Right atrium auricular region (tissue), 2 donors: ENCODE data around the gene DMRTA2. TPM values are rescaled to one million over a fixed set of nuclear protein-coding genes. Genes with fewer than 3 reads are reported as not detected.
A peak's percentile ranks its signal among the peaks of the same experiment; 100 is the strongest.

Experiments
- DNase-seq: peaks from one replicate; pipeline ENCODE4 v3.0.0-alpha.2; 2019; ENCODE audit warnings: low spot score
- H3K27ac ChIP-seq, 2 donors: fragments of 200-600 bp; sonication (generic); 1 replicate in 1 of 2; 2 replicates in 1 of 2; pipeline ENCODE4 v1.5.1; 2016 to 2019
- H3K27me3 ChIP-seq, 2 donors: fragments of 200-600 bp; sonication (generic); one replicate each; pipeline versions ENCODE4 v1.5.1 to v1.6.0; 2017 to 2019
- H3K36me3 ChIP-seq: fragments of 200-600 bp; sonication (generic); one replicate; pipeline ENCODE4 v1.5.1; 2016
- H3K4me1 ChIP-seq, 2 donors: fragments of 200-600 bp; sonication (generic); one replicate each; pipeline versions ENCODE4 v1.5.1 to v1.6.0; 2017 to 2019
- H3K4me3 ChIP-seq, 2 donors: fragments of 200-600 bp; sonication (generic); 1 replicate in 1 of 2; 2 replicates in 1 of 2; pipeline ENCODE4 v1.5.1; 2017 to 2019; ENCODE audit warnings: mild to moderate bottlenecking in 1 of 2, moderate library complexity in 1 of 2
- H3K9me3 ChIP-seq, 2 donors: fragments of 200-600 bp; sonication (generic); one replicate each; pipeline ENCODE4 v1.5.1; 2019
- CTCF ChIP-seq, 2 donors: fragments of 200-600 bp; sonication (generic); IDR thresholded peaks; one replicate each; pipeline ENCODE4 v1.5.1; 2019; ENCODE audit warnings: antibody characterized with exemption in 2 of 2
- total RNA-seq, 2 donors: library from RNA; depleted of rRNA; stranded (reverse); fragments of >200 nt; gene quantifications; one replicate each; pipeline ENCODE4 v1.1.0, GENCODE V29; 2016

DMRTA2 gene
- total RNA-seq, 2 donors from 2014 or later = not detected

- Histone ChIP-seq H3K4me1 (peaks cover 0 to 63% of the 10 kb centered on the region in 2 donors), H3K4me3 (no peak overlapping the region)
Observed at GRCh38 chr1:50425376-50426107, 2.3 kb upstream of the DMRTA2 start.

GRCh38 chr1:50424884-50425375, 1.7 kb upstream of the DMRTA2 start:
- Histone ChIP-seq H3K4me1 (peaks cover 0 to 67% of the 10 kb centered on the region in 2 donors), H3K36me3 (no peaks in the 10 kb centered on the region), H3K4me3 (peak overlapping the region in 1 of 2 donors; percentile 40), H3K27ac (no peak overlapping the region), H3K9me3 (no peaks in the 10 kb centered on the region), H3K27me3 (peaks cover 70 to 93% of the 10 kb centered on the region in 2 donors)
- DNase-seq = no peak
- TF ChIP-seq CTCF (IDR thresholded peaks at IDR 0.05) = no peak

More at GRCh38 chr1:50425376-50426107, 2.3 kb upstream of the DMRTA2 start:
- H3K27ac ChIP-seq = no peak overlapping the region
- no peak for TF ChIP-seq CTCF (IDR thresholded peaks at IDR 0.05)
- peaks cover 76 to 94% of the 10 kb centered on the region in 2 donors for H3K27me3 ChIP-seq
- no peak for DNase-seq
- H3K36me3 ChIP-seq = no peaks in the 10 kb centered on the region
- H3K9me3 ChIP-seq = no peaks in the 10 kb centered on the region

- no peaks in the 10 kb centered on the region for H3K36me3 ChIP-seq
- H3K27me3 ChIP-seq = peaks cover 69 to 93% of the 10 kb centered on the region in 2 donors
- H3K4me1 ChIP-seq = peaks cover 0 to 74% of the 10 kb centered on the region in 2 donors
- TF ChIP-seq CTCF (IDR thresholded peaks at IDR 0.05) = no peak
- no peak for DNase-seq
- H3K4me3 ChIP-seq = peak overlapping the region; percentile 7 to 40
- H3K9me3 ChIP-seq = no peaks in the 10 kb centered on the region
- H3K27ac ChIP-seq = no peak overlapping the region
Observed at GRCh38 chr1:50424045-50424883, 1.0 kb upstream of the DMRTA2 start.

GRCh38 chr1:50423670-50424000, 392 bp upstream of the DMRTA2 start:
- Histone ChIP-seq H3K36me3 (no peaks in the 10 kb centered on the region), H3K4me1 (peaks cover 0 to 79% of the 10 kb centered on the region in 2 donors), H3K27ac (no peak overlapping the region), H3K27me3 (peaks cover 69 to 92% of the 10 kb centered on the region in 2 donors), H3K9me3 (no peaks in the 10 kb centered on the region), H3K4me3 (peak overlapping the region; percentile 7 to 40)
- TF ChIP-seq CTCF (IDR thresholded peaks at IDR 0.05) = no peak
- DNase-seq = no peak

GRCh38 chr1:50422675-50422945, 633 bp downstream of the DMRTA2 start:
- no peak overlapping the region for H3K27ac ChIP-seq
- H3K9me3 ChIP-seq = no peaks in the 10 kb centered on the region
- H3K4me1 ChIP-seq = peaks cover 0 to 81% of the 10 kb centered on the region in 2 donors
- H3K36me3 ChIP-seq = no peaks in the 10 kb centered on the region
- DNase-seq = no peak
- TF ChIP-seq CTCF (IDR thresholded peaks at IDR 0.05) = no peak
- peaks cover 66 to 93% of the 10 kb centered on the region in 2 donors for H3K27me3 ChIP-seq
- H3K4me3 ChIP-seq = peak overlapping the region in 1 of 2 donors; percentile 40
